Neuronal stem cell (in vitro differentiated cells): ENCODE results near the gene HHIPL1.

Experiments used
- DNase-seq: peaks from one replicate; pipeline ENCODE4 v3.0.0-alpha.2; 2013; ENCODE audit warnings: low spot score
- H2AFZ ChIP-seq: one replicate; pipeline ENCODE4 v1.6.1; 2013; ENCODE audit warnings: mild to moderate bottlenecking, low read length, inconsistent platforms
- H2AK5ac ChIP-seq: 2 replicates; pipeline ENCODE4 v1.6.1; 2013; ENCODE audit warnings: low read depth, mild to moderate bottlenecking, inconsistent platforms, low read length, moderate library complexity, mixed read lengths
- H2BK120ac ChIP-seq: 2 replicates; pipeline ENCODE4 v1.6.1; 2013; ENCODE audit warnings: low read depth, mild to moderate bottlenecking, inconsistent platforms, low read length, moderate library complexity, mixed read lengths
- H2BK12ac ChIP-seq: one replicate; pipeline ENCODE4 v1.6.1; 2013; ENCODE audit warnings: low read length, inconsistent platforms
- H2BK15ac ChIP-seq: 2 replicates; pipeline ENCODE4 v1.6.1; 2013; ENCODE audit warnings: mild to moderate bottlenecking, low read length, inconsistent platforms, mixed read lengths
- H2BK5ac ChIP-seq: one replicate; pipeline ENCODE4 v1.6.1; 2013; ENCODE audit warnings: inconsistent platforms, mild to moderate bottlenecking, low read length, moderate library complexity
- H3K14ac ChIP-seq: one replicate; pipeline ENCODE4 v1.6.1; 2013; ENCODE audit warnings: low read length, inconsistent platforms
- H3K18ac ChIP-seq: 2 replicates; pipeline ENCODE4 v1.6.1; 2013; ENCODE audit warnings: low read length, inconsistent platforms
- H3K23ac ChIP-seq: 2 replicates; pipeline ENCODE4 v1.6.1; 2013; ENCODE audit warnings: low read depth, mild to moderate bottlenecking, mixed read lengths, low read length, inconsistent platforms; ENCODE audit not compliant: poor library complexity
- H3K27ac ChIP-seq: replicated peaks from 3 replicates; pipeline ENCODE4 v1.5.1; 2013; ENCODE audit warnings: low read length, inconsistent platforms
- H3K27me3 ChIP-seq, 3 experiments: 2 replicates each; pipeline ENCODE4 v1.6.1; 2013; ENCODE audit warnings: low read length in 3 of 3, mild to moderate bottlenecking in 2 of 3, inconsistent platforms in 1 of 3, low read depth in 1 of 3, mixed read lengths in 1 of 3, moderate library complexity in 1 of 3; ENCODE audit not compliant: control insufficient read depth in 3 of 3, insufficient read depth in 3 of 3
- H3K36me3 ChIP-seq, 2 donors: replicated peaks in 1 of 2; 2 replicates each; pipeline ENCODE4 v1.6.1; 2013; ENCODE audit warnings: low read length in 2 of 2; ENCODE audit not compliant: control insufficient read depth in 2 of 2, insufficient read depth in 2 of 2
- H3K4ac ChIP-seq: 2 replicates; pipeline ENCODE4 v1.6.1; 2013; ENCODE audit warnings: inconsistent platforms, mild to moderate bottlenecking, low read length, moderate library complexity
- H3K4me1 ChIP-seq, 2 donors: 1 replicate in 1 of 2; 2 replicates in 1 of 2; pipeline ENCODE4 v1.6.1; 2013; ENCODE audit warnings: low read length in 2 of 2, low read depth in 1 of 2; ENCODE audit not compliant: control insufficient read depth in 2 of 2, insufficient read depth in 1 of 2
- H3K4me2 ChIP-seq: one replicate; pipeline ENCODE4 v1.6.1; 2013; ENCODE audit warnings: mild to moderate bottlenecking, low read length, inconsistent platforms; ENCODE audit not compliant: insufficient read depth, poor library complexity, severe bottlenecking
- H3K4me3 ChIP-seq, 2 donors: 2 replicates each; pipeline ENCODE4 v1.5.1; 2013; ENCODE audit warnings: low read length in 2 of 2, mild to moderate bottlenecking in 2 of 2, inconsistent platforms in 1 of 2, moderate library complexity in 1 of 2
- H3K79me1 ChIP-seq: one replicate; pipeline ENCODE4 v1.6.1; 2013; ENCODE audit warnings: low read depth, mild to moderate bottlenecking, inconsistent platforms, low read length, moderate library complexity
- H3K9ac ChIP-seq: one replicate; pipeline ENCODE4 v1.6.1; 2013; ENCODE audit warnings: mild to moderate bottlenecking, low read depth, low read length, inconsistent platforms; ENCODE audit not compliant: poor library complexity
- H3K9me3 ChIP-seq, 2 donors: replicated peaks in 1 of 2; 2 replicates each; pipeline versions ENCODE3 to v1.6.1; 2013; ENCODE audit warnings: low read length in 2 of 2, mild to moderate bottlenecking in 2 of 2, inconsistent platforms in 1 of 2, low read depth in 1 of 2, mixed read lengths in 1 of 2, moderate library complexity in 1 of 2; ENCODE audit not compliant: control insufficient read depth in 2 of 2, insufficient read depth in 1 of 2
- H4K8ac ChIP-seq: one replicate; pipeline ENCODE4 v1.6.1; 2013; ENCODE audit warnings: low read depth, mild to moderate bottlenecking, inconsistent platforms, low read length, moderate library complexity
- H4K91ac ChIP-seq: one replicate; pipeline ENCODE4 v1.6.1; 2013; ENCODE audit warnings: low read length, low read depth, mild to moderate bottlenecking, inconsistent platforms; ENCODE audit not compliant: poor library complexity
- WGBS, 2 donors: extraction: QIAGEN DNeasy Blood & Tissue Kit; methylation state at CpG; one replicate each; pipeline ENCODE4 v1.1.7; 2013; ENCODE audit warnings: missing lambda C conversion rate in 2 of 2, mixed read lengths in 1 of 2; ENCODE audit not compliant: insufficient read length in 2 of 2, insufficient replicate concordance in 1 of 2; ENCODE audit errors: extremely low coverage in 2 of 2; 5-methylcytosine and 5-hydroxymethylcytosine counted together

The HHIPL1 gene

GRCh38 chr14:99726538-99727095 lies 81.7 kb downstream of the HHIPL1 start:
- Histone ChIP-seq H2AFZ (peak overlapping the region; percentile 42), H3K4me2 (no peak overlapping the region)

GRCh38 chr14:99727096-99727870 lies 82.4 kb downstream of the HHIPL1 start:
- H3K4me1 ChIP-seq, result peaks cover 5 to 9% of the 10 kb centered on the region in 2 donors
- H3K14ac ChIP-seq, result peak overlapping the region; percentile 87
- peak overlapping the region; percentile 37 for H2BK120ac ChIP-seq
- H2BK5ac ChIP-seq, result peak overlapping the region; percentile 67
- H3K27ac ChIP-seq, result no peak overlapping the region
- no peaks in the 10 kb centered on the region for H3K36me3 ChIP-seq
- H2BK12ac ChIP-seq, result peak overlapping the region; percentile 30
- H2BK15ac ChIP-seq, result peak overlapping the region; percentile 64
- DNase-seq, result no peak
- H3K23ac ChIP-seq, result peak overlapping the region; percentile 53
- no peak overlapping the region for H3K9ac ChIP-seq
- H3K27me3 ChIP-seq, result no peaks in the 10 kb centered on the region
- H3K18ac ChIP-seq, result peak overlapping the region; percentile 73
- H3K9me3 ChIP-seq, result no peaks in the 10 kb centered on the region
- H2AFZ ChIP-seq, result no peak overlapping the region
- peak overlapping the region; percentile 85 for H2AK5ac ChIP-seq
- no peak overlapping the region for H3K4me3 ChIP-seq
- no peak overlapping the region for H3K4me2 ChIP-seq
- H3K79me1 ChIP-seq, result peaks cover 3% of the 10 kb centered on the region
- H4K8ac ChIP-seq, result no peak overlapping the region
- peak overlapping the region; percentile 93 for H3K4ac ChIP-seq
- no peak overlapping the region for H4K91ac ChIP-seq
- no CpG with 5 or more reads among the region's 25 CpGs for WGBS, 2 donors

More at GRCh38 chr14:99726538-99727095, 81.7 kb downstream of the HHIPL1 start:
- Histone ChIP-seq H3K27me3 (no peaks in the 10 kb centered on the region), H2BK5ac (peak overlapping the region; percentile 67), H3K18ac (peak overlapping the region; percentile 73), H3K14ac (peak overlapping the region; percentile 58), H2BK12ac (peak overlapping the region; percentile 27), H3K9me3 (no peaks in the 10 kb centered on the region), H3K9ac (no peak overlapping the region), H3K27ac (no peak overlapping the region), H3K4me1 (peaks cover 5 to 10% of the 10 kb centered on the region in 2 donors), H2BK15ac (peak overlapping the region; percentile 5), H3K79me1 (peaks cover 3% of the 10 kb centered on the region), H3K4me3 (no peak overlapping the region), H2BK120ac (no peak overlapping the region), H3K23ac (peak overlapping the region; percentile 53), H4K8ac (no peak overlapping the region), H3K36me3 (no peaks in the 10 kb centered on the region), H2AK5ac (peak overlapping the region; percentile 85), H3K4ac (no peak overlapping the region), H4K91ac (no peak overlapping the region)
- no peak for DNase-seq
- WGBS, 2 donors, result no CpG with 5 or more reads among the region's 26 CpGs

GRCh38 chr14:99728231-99728920 lies 83.4 kb downstream of the HHIPL1 start:
- Histone ChIP-seq H3K36me3 (no peaks in the 10 kb centered on the region), H3K4me2 (no peak overlapping the region), H4K8ac (no peak overlapping the region), H3K4ac (no peak overlapping the region), H4K91ac (no peak overlapping the region), H3K27ac (no peak overlapping the region), H2BK12ac (peak overlapping the region; percentile 99), H3K79me1 (peaks cover 3% of the 10 kb centered on the region), H3K14ac (no peak overlapping the region), H3K4me1 (peaks cover 5 to 10% of the 10 kb centered on the region in 2 donors), H3K23ac (no peak overlapping the region), H3K9ac (peak overlapping the region; percentile 63), H3K27me3 (no peaks in the 10 kb centered on the region), H3K4me3 (no peak overlapping the region), H2BK15ac (no peak overlapping the region), H2AFZ (no peak overlapping the region), H2BK5ac (no peak overlapping the region), H2AK5ac (peak overlapping the region; percentile 7), H3K9me3 (no peaks in the 10 kb centered on the region), H2BK120ac (no peak overlapping the region), H3K18ac (peak overlapping the region; percentile 35)
- no CpG with 5 or more reads among the region's 16 CpGs for WGBS, 2 donors
- DNase-seq, result no peak

- Histone ChIP-seq H3K79me1 (peaks cover 3% of the 10 kb centered on the region), H2BK120ac (no peak overlapping the region), H3K18ac (no peak overlapping the region), H2AFZ (no peak overlapping the region), H3K4me1 (peaks cover 5 to 11% of the 10 kb centered on the region in 2 donors), H3K4me2 (no peak overlapping the region), H3K23ac (no peak overlapping the region), H3K36me3 (no peaks in the 10 kb centered on the region), H2BK5ac (no peak overlapping the region), H2AK5ac (peak overlapping the region; percentile 7), H3K27ac (no peak overlapping the region), H2BK15ac (no peak overlapping the region), H3K27me3 (no peaks in the 10 kb centered on the region), H4K91ac (no peak overlapping the region), H2BK12ac (no peak overlapping the region), H3K4ac (no peak overlapping the region), H3K4me3 (no peak overlapping the region), H3K14ac (no peak overlapping the region), H3K9me3 (no peaks in the 10 kb centered on the region), H3K9ac (no peak overlapping the region), H4K8ac (no peak overlapping the region)
- DNase-seq, result no peak
- WGBS, 2 donors, result no CpG with 5 or more reads among the region's 4 CpGs
These were observed 84.1 kb downstream of the HHIPL1 start for GRCh38 chr14:99728981-99729451.
